Measurements from ENCODE around the gene RAPH1. TPM values are rescaled to one million over a fixed set of nuclear protein-coding genes. Genes with fewer than 3 reads are reported as not detected.
A peak's percentile ranks its signal among the peaks of the same experiment; 100 is the strongest.
"Not testable (repeated sequence)": the region's sequence is repeated elsewhere in the genome, so short reads cannot be mapped to it uniquely, and the experiment has no call there.

RAPH1 gene
- total RNA-seq, 1 donor from 2014 or later = 38.6 TPM

- H3K27ac Mint-ChIP-seq (ENCODE audit: unreplicated experiment) = peak overlapping the region; percentile 32
- H3K36me3 Mint-ChIP-seq (ENCODE audit: unreplicated experiment) = peaks cover 37% of the 10 kb centered on the region
Observed at GRCh38 chr2:203396667-203397066, 138.4 kb downstream of the RAPH1 start.

DNA sequence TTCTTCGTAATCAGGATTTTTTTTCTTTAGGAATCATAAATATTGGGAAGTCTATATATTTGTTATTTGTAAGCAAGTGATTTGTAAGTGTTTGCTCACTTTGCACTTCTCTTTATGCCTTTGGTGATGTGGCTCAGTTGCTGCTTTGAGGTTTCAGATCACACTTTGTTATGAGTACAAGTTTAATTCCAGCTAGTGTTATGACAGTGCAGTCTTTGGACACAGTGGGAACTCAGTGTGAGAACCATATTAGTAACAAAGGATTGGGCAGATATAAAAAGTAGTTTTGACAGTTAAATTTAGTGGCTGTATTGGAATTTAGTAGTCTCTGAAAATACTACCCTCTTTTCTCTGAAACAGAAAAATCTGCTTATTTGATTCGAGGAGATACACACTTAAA lies 139.2 kb downstream of the RAPH1 start:
- H3K36me3 Mint-ChIP-seq (ENCODE audit: unreplicated experiment) = peaks cover 37% of the 10 kb centered on the region
- peaks cover 19% of the 10 kb centered on the region for H3K4me1 Mint-ChIP-seq (ENCODE audit: unreplicated experiment)
- H3K27ac Mint-ChIP-seq (ENCODE audit: unreplicated experiment) = peak overlapping the region; percentile 50
- no peaks in the 10 kb centered on the region for H3K27me3 Mint-ChIP-seq (ENCODE audit: unreplicated experiment)
- H3K9me3 Mint-ChIP-seq (ENCODE audit: unreplicated experiment) = no peaks in the 10 kb centered on the region
- no peak overlapping the region for H3K4me3 Mint-ChIP-seq (ENCODE audit: unreplicated experiment)
- no peak for DNase-seq (ENCODE audit: extremely low spot score, unreplicated experiment)
- no peak for TF ChIP-seq CTCF (IDR thresholded peaks at IDR 0.05)

More at GRCh38 chr2:203396667-203397066, 138.4 kb downstream of the RAPH1 start:
- no peak for DNase-seq (ENCODE audit: extremely low spot score, unreplicated experiment)
- no peaks in the 10 kb centered on the region for H3K27me3 Mint-ChIP-seq (ENCODE audit: unreplicated experiment)
- peaks cover 26% of the 10 kb centered on the region for H3K4me1 Mint-ChIP-seq (ENCODE audit: unreplicated experiment)
- H3K4me3 Mint-ChIP-seq (ENCODE audit: unreplicated experiment) = no peak overlapping the region
- no peaks in the 10 kb centered on the region for H3K9me3 Mint-ChIP-seq (ENCODE audit: unreplicated experiment)
- TF ChIP-seq CTCF (IDR thresholded peaks at IDR 0.05) = peak; percentile 43

GRCh38 chr2:203394519-203395227 lies 140.4 kb downstream of the RAPH1 start:
- Mint-ChIP-seq H3K9me3 (ENCODE audit: unreplicated experiment) (no peaks in the 10 kb centered on the region), H3K27ac (ENCODE audit: unreplicated experiment) (peak overlapping the region; percentile 27), H3K27me3 (ENCODE audit: unreplicated experiment) (no peaks in the 10 kb centered on the region), H3K4me3 (ENCODE audit: unreplicated experiment) (no peak overlapping the region), H3K4me1 (ENCODE audit: unreplicated experiment) (peaks cover 16% of the 10 kb centered on the region), H3K36me3 (ENCODE audit: unreplicated experiment) (peaks cover 37% of the 10 kb centered on the region)
- no peak for TF ChIP-seq CTCF (IDR thresholded peaks at IDR 0.05)
- no peak for DNase-seq (ENCODE audit: extremely low spot score, unreplicated experiment)

GRCh38 chr2:203388153-203388552 lies 146.9 kb downstream of the RAPH1 start:
- H3K4me3 Mint-ChIP-seq (ENCODE audit: unreplicated experiment); H3K9me3 Mint-ChIP-seq (ENCODE audit: unreplicated experiment); H3K27ac Mint-ChIP-seq (ENCODE audit: unreplicated experiment); DNase-seq (ENCODE audit: extremely low spot score, unreplicated experiment); H3K4me1 Mint-ChIP-seq (ENCODE audit: unreplicated experiment); H3K27me3 Mint-ChIP-seq (ENCODE audit: unreplicated experiment): not testable (repeated sequence)
- peaks cover 16% of the 10 kb centered on the region for H3K36me3 Mint-ChIP-seq (ENCODE audit: unreplicated experiment)

- TF ChIP-seq CTCF (IDR thresholded peaks at IDR 0.05) = no peak
- no peaks in the 10 kb centered on the region for H3K27me3 Mint-ChIP-seq (ENCODE audit: unreplicated experiment)
- H3K4me1 Mint-ChIP-seq (ENCODE audit: unreplicated experiment) = peaks cover 6% of the 10 kb centered on the region
- H3K4me3 Mint-ChIP-seq (ENCODE audit: unreplicated experiment) = no peak overlapping the region
- H3K27ac Mint-ChIP-seq (ENCODE audit: unreplicated experiment) = peak overlapping the region; percentile 49
- H3K9me3 Mint-ChIP-seq (ENCODE audit: unreplicated experiment) = no peaks in the 10 kb centered on the region
- peaks cover 17% of the 10 kb centered on the region for H3K36me3 Mint-ChIP-seq (ENCODE audit: unreplicated experiment)
- no peak for DNase-seq (ENCODE audit: extremely low spot score, unreplicated experiment)
Observed at GRCh38 chr2:203383038-203383437, 152.1 kb downstream of the RAPH1 start.

All from osteocyte (in vitro differentiated cells).